Stimulated activated naive CD8-positive, alpha-beta T cell treated with anti-CD3 and anti-CD28 coated beads, Interleukin-15, Interleukin-2, amounts not matched to agents 100 U/mL and 50 U/mL, for 24 hours (primary cell): ENCODE results near the gene GALNT14.
"Not testable (repeated sequence)": the region's sequence is repeated elsewhere in the genome, so short reads cannot be mapped to it uniquely, and the experiment has no call there.

Source experiments
- ATAC-seq: fragments of 150-1000 bp; cut with Tn5 transposase; one replicate; pipeline ENCODE4 v1.10.0; 2021
- DNase-seq: peaks from one replicate; pipeline ENCODE4 v3.0.0; 2021

The GALNT14 gene

GRCh38 chr2:31138037-31138962 lies at the start of gene GALNT14:
Gene GALNT14, minus strand, starts transcription at chr2:31138440. Its CDS starts 354 bp downstream, at chr2:31138086.
- DNase-seq (peak; percentile 71), ATAC-seq (peak; percentile 79)

GRCh38 chr2:31187166-31187565 lies 48.9 kb upstream of the GALNT14 start:
- no peak for DNase-seq
- ATAC-seq, result no peak

DNA sequence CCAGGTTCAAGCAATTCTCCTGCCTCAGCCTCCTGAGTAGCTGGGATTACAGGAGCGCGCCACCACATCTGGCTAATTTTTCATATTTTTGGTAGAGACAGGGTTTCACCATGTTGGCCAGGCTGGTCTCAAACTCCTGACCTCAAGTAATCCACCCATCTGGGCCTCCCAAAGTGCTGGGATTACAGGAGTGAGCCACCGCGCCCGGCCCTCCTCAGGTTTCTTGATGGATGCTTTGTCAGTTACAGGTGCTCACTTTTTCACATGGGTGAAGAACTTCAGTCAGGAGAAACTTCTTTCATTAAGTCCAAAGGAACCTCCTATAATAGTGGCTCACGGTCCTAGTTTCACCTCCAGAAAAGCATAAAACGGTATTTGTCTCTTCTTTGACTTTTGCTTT lies 45.7 kb upstream of the GALNT14 start:
- DNase-seq, ATAC-seq: not testable (repeated sequence)

GRCh38 chr2:31176742-31177141 lies 38.5 kb upstream of the GALNT14 start:
- DNase-seq (no peak), ATAC-seq (no peak)

DNA sequence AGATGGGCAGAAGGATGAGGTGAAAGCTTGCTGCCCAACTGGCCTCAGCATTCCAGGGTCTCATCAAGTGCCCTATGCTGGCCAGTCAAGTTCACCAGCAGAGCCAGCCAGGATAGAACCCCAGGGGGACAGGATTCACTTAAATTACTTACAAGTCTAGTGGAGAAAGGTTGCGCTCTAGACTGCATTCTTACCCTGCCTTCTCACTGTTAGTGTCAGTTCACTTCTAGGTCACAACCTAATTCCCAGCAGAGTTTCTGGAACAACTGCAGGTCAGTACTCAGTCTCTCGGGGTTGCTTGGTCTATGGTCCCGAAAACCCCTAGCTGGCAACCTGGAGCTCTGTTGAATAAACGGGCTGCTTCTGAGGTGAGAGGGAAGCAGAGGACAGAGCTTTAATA lies 32.9 kb upstream of the GALNT14 start:
- ATAC-seq (no peak), DNase-seq (no peak)

DNA sequence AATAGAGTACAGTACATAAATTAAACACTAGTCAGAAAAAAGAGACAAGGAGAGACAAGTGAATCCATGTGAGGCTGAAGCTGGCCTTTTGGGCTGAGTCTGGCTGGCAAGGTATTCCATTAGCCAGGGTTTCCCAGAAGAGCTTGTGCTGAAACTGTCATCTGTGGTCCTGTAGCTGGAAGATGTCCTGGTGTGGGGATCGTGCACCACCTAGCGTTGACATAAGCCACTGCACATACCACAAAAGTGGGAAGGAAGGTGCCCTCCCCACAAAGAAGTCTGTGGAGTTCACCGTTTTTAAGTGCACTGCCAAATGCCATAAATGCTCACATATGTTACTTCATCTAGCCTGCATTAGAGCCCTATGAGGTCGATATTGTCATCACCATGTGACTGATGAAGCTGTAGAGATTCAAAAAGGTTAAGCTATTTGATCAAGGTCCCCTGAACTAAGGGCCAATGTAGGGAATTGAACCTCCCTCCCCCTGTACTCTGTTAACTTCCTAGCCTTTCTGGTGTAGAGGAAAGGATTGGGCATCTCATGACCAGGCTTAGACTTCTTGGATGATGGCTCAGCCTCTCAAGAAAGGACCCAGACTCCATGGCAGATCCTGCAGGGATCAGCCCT lies 31.9 kb upstream of the GALNT14 start:
- DNase-seq, result peak; percentile 57
- ATAC-seq, result peak; percentile 65

GRCh38 chr2:31168291-31168690 lies 30.1 kb upstream of the GALNT14 start:
- DNase-seq (no peak), ATAC-seq (no peak)

DNA sequence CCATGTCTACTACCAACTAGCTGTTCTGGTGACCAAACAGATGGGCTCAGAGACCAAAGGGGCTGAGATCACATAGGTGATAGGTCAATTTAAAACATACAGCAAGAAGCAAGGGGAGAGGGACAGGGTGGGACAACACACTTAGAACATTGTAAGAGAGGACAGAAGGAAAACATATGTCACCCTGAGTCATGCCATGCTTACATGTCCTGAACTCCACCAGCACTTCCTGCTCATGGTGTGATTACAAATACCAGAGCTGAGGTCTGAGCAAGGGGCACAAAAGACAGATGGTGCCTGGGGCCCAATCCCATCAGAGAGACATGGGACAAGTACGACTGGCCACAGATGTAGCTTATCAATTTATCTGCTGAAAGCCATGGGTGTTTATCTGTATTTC lies 28.7 kb upstream of the GALNT14 start:
- no peak for DNase-seq
- ATAC-seq, result no peak

- DNase-seq (no peak), ATAC-seq (no peak)
Measured at GRCh38 chr2:31163011-31163539, 24.8 kb upstream of the GALNT14 start.

- ATAC-seq, result no peak
- DNase-seq, result no peak
Measured at GRCh38 chr2:31161637-31162036, 23.4 kb upstream of the GALNT14 start.

GRCh38 chr2:31151501-31151900 lies 13.3 kb upstream of the GALNT14 start:
- DNase-seq, result no peak
- ATAC-seq, result no peak

- no peak for ATAC-seq
- DNase-seq, result no peak
Measured at GRCh38 chr2:31150120-31150670, 12.0 kb upstream of the GALNT14 start.

DNA sequence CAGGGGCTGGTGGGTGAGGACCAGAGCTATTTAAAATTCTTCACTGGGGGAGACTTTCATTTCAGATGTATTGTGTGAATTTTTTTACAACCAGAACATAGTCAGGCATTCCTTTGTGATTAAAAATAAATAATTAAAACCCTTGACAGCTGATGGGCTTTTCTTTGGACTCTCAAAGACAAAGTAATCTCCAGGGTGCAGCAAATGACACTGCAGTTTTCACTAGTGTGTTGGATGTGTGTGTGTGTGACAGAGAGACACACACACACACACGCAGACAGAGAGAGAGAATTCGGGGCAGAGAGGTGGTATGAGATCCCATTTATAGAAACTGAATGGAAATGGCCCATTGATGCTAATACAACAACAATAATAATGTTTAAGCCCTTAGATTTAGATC lies 10.3 kb upstream of the GALNT14 start:
- no peak for ATAC-seq
- DNase-seq, result no peak

GRCh38 chr2:31147645-31148044 lies 9.4 kb upstream of the GALNT14 start:
- DNase-seq (no peak), ATAC-seq (no peak)

- ATAC-seq (no peak), DNase-seq (no peak)
Measured at GRCh38 chr2:31142110-31142509, 3.9 kb upstream of the GALNT14 start.

DNA sequence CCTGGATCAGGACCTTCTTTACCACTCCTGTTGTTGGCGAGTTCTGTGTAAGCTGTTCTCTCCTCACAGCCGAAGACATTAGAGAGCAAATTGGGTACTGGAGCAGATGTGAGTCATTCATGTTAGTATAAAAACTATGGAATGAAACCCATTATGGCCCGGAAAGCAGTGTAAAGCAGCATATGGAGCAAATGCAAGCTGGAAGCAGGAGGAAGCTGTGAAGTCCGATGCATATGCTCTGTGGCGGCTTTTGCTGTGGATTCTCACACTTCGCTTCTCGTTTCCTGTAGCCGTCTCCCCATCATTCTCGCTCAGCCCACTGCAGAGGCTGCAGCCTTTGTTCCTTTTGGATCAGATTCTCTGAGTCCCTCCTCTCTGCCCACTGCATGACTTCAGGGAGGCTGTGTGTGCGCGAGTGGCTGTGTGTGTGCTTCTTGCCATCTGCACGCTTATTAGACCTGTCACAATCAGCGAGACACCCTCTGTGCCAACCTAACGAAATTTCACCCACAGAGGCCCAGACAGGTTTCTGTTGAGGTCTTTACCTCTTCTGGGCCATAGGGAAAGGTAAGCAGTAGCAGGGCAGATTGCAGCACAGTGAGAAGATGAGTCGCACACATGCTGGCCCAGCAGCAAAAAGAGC lies 3.3 kb upstream of the GALNT14 start:
- DNase-seq (no peak), ATAC-seq (no peak)

DNA sequence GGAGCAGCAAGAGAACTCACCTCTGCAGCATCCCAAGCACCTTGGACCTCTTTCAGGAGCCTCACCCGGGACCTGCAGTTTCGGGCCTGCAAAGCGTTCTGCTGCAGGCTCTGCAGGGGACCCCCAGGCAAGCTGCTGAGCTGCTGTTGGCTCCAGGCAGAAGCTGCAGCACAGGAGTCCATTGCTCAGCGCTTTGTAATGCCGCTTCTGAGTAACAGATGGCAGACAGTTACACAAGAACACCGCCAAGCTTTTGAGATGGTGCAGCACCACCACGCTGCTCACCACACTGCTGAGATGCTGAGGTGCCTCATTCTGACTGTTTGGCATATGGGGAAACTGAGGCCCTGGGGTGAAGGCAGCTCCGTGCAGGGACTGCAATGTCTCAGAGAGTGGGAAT lies 1.9 kb upstream of the GALNT14 start:
- DNase-seq, result no peak
- no peak for ATAC-seq

- ATAC-seq, result no peak
- no peak for DNase-seq
Measured at GRCh38 chr2:31139671-31140070, 1.4 kb upstream of the GALNT14 start.

DNA sequence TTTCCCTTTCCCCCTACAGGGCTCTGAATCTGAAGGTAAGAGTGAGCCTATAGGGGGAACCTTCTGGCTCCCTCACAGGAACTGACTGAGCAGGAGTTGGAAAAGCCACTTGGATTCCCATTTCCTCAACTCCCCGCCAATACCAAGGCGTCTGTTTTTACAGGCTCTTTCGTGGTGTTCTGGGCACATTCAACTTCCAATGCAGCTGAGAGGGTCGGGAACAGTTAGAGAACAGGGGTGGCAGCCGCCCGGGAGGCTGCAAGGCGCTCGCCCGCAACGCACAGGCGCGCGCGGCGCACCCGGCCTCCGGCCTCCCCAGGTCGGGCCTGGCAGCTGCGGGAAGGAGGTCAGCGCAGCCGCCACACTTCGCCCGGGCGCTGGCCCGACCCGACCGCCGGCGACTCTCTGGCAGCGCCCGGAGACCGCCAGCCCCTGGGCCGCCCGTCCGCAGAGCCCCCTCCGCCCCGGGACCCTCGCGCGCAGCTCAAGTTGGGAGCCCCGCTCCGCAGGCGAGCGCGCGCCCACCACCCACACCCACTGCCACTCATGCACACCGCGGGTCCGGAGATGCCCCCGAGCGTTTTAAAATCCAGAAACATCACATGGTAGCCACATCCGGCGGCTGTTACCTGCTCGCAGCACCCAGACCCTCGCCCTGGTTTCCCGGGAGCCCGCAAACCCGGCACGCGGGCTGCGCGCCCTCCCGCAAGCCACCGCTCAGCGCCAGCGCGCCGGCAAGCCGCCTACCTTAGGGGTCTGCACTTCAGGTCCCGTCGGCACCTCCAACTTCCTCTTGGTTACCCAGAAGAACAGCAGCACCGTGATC lies 816 bp downstream of the GALNT14 start:
- ATAC-seq (no peak), DNase-seq (peak; percentile 9)

DNA sequence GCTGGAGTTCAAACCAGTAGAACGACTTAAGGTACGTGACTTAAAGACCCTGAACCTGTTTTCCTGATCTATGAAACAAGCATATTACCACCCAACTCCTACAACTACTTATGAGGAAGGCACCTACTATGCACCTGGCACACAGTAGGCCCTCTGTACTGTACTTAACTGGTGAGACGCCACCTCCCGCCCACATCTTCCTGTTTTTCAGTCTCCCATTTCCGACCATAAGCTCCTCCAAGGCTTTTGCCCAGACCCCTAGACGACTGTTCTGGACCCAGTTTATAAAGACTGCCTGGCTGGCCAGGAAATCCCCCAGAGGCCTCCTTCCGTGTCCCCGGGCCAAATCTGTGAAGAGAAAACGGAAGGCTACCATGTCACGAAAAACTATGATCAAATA lies 1.5 kb downstream of the GALNT14 start:
- ATAC-seq (no peak), DNase-seq (peak; percentile 3)

DNA sequence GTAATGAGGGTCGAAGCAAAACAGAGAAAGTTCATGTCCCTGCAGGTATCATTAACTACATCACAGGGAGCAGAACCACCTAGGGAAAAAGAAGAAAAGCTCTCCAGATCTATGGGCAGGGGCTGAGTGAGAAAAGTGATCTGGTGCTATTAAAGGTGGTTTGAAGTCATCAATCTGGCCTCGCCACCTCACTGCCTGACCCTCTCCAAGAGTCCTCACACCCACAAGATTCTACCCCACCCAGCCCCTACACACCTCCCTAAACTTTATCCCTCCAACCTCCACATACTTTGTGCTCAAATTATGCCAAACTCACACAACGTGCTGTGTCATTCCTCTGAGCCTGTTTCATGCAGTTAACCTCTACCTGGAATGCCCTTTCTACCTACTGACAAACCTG lies 2.2 kb downstream of the GALNT14 start:
- ATAC-seq (no peak), DNase-seq (no peak)

- no peak for DNase-seq
- ATAC-seq, result no peak
Measured at GRCh38 chr2:31134480-31134879, 3.8 kb downstream of the GALNT14 start.
